RWPE1 (cell line): ENCODE measurements around the gene SENP5.
A peak's percentile ranks its signal among the peaks of the same experiment; 100 is the strongest.
"Not testable (repeated sequence)": the region's sequence is repeated elsewhere in the genome, so short reads cannot be mapped to it uniquely, and the experiment has no call there.

Experiments
- CTCF ChIA-PET: fragments of 350-600 bp; sonication (Branson Sonifier 250); formaldehyde crosslinking; extraction: SDS; loops from one replicate; lab custom pipeline; 2021; lab: Yijun Ruan, JAX
- POLR2A ChIA-PET: fragments of 400-600 bp; formaldehyde crosslinking; extraction: SDS; loops from one replicate; lab custom pipeline; 2020; ENCODE audit warnings: antibody characterized with exemption; ENCODE audit not compliant: low non-redundant PET; lab: Yijun Ruan, JAX
- DNase-seq: peaks from one replicate; pipeline ENCODE4 v3.0.0; 2012; ENCODE audit warnings: low spot score
- H3K27ac ChIP-seq: fragments of 450-650 bp; 2 replicates; pipeline ENCODE4 v1.5.1; 2017
- TF ChIP-seq, protein P1 (sequence below): fragments of 450-650 bp; conservative IDR thresholded peaks from 2 replicates; pipeline ENCODE4 v1.5.1; 2017; ENCODE audit warnings: low read depth, mild to moderate bottlenecking

The SENP5 gene

DNA sequence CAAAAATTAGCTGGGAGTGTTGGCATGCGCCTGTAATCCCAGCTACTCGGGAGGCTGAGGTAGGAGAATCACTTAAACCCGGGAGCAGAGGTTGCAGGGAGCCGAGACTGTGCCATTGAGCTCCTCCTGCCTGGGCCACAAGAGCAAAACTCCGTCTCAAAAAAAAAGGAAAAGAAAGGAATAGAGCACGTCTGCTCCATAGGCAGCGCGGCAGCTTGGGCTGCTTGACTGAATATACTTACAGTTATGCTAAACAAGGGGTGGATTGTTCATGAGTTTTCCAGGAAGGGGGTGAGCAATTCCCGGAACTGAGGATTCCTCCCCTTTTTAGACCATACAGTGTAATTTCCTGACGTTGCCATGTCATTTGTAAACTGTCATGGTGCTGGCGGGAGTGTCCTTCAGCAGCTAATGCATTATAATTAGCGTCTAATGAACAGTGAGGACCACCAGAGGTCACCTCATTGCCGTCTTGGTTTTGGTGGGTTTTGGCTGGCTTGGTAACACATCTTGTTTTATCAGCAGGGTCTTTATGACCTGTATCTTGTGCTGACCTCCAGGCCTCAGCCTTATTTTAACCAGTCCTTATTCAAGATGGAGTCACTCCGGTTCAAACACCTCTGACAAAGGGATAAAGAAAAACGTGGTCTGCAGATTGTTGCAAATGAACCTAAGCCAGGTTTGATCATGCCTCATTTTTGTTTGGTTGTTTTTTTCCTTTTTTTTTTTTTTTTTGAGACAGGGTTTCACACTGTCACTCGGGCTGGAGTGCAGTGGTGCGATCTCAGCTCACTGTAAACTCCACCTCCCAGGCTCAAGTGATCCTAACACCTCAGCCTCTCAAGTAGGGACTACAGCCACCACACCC, 24.9 kb upstream of the SENP5 start:
- TF ChIP-seq, protein P1, sequence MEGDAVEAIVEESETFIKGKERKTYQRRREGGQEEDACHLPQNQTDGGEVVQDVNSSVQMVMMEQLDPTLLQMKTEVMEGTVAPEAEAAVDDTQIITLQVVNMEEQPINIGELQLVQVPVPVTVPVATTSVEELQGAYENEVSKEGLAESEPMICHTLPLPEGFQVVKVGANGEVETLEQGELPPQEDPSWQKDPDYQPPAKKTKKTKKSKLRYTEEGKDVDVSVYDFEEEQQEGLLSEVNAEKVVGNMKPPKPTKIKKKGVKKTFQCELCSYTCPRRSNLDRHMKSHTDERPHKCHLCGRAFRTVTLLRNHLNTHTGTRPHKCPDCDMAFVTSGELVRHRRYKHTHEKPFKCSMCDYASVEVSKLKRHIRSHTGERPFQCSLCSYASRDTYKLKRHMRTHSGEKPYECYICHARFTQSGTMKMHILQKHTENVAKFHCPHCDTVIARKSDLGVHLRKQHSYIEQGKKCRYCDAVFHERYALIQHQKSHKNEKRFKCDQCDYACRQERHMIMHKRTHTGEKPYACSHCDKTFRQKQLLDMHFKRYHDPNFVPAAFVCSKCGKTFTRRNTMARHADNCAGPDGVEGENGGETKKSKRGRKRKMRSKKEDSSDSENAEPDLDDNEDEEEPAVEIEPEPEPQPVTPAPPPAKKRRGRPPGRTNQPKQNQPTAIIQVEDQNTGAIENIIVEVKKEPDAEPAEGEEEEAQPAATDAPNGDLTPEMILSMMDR, result no peak
- no peak for DNase-seq
- H3K27ac ChIP-seq, result no peak overlapping the region
- CTCF ChIA-PET, result interaction anchor here (0.6 kb wide), 1 partner anchor 827 kb away, joined by 3 read pairs; no protein-coding TSS in a partner anchor
- POLR2A ChIA-PET, result no interaction called here

DNA sequence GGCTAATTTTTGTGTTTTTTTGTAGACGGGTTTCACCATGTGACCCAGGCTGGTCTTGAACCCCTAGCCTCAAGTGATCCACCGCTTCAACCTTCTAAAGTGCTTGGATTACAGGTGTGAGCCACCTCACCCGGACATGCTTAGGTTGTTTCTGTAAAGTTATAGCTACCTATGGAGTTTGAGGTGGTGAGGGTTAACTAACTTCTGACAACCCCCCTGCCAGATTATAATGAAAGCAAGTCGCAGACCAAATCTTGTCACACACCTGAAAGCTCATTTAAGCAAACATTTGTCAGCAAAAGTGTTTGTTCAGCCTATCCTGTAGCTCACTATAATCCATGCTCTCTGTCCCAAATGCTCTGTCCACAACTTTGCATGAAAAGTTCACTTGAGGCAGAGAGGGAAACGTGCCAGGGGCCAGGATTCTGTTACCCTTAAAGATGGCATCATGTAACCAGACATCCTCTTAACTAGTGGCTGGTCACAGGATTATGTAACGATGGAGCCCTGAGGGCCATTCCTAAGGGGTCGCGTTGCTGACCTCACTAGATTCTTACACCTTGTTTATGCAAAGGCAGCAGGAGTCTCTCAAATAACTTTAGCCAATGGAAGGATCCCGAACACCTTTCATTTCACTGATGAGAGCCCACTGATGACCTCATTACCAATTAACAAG, 24.1 kb upstream of the SENP5 start:
- TF ChIP-seq, protein P1, result no peak
- H3K27ac ChIP-seq, result no peak overlapping the region
- CTCF ChIA-PET, result interaction anchor here (0.6 kb wide), 1 partner anchor 826 kb away, joined by 3 read pairs; no protein-coding TSS in a partner anchor
- no peak for DNase-seq
- POLR2A ChIA-PET, result no interaction called here

DNA sequence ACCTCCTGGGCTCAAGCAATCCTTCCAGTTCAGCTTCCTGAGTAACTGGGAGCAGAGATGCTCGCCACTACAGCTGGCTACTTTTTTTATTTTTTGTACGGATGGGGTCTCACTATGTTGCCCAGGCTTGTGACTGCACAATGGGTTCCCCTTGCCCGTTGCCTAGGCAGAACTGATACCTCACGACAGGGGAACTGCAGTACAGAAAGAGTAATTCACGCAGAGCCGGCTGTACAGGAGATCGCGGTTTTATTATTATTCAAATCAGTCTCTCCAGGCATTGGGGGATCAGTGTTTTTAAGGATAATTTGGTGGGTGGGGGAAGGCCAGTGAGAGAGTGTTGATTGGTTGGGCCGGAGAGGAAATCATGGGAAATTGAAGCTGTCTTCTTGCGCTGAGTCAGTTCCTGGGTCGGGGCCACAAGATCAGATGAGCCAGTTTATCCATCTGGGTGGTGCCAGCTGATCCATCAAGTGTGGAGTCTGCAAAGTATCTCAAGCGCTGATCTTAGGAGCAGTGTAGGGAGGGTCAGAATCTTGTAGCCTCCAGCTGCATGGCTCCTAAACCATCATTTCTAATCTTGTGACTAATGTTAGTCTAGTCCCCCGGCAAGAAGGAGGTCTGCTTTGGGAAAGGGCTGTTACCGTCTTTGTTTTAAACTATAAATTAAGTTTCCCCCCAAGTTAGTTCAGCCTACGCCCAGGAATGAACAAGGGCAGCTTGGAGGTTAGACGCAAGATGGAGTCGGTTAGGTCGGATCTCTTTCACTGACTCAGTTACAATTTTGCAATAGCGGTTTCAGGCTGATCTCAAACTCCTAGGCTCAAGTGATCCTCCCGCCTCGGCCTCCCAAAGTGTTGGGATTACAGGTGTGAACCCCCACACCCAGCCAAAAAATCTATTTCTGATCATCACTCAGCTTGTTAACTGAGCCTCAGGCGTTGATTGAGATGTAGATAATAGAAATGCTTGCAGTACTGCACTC, 23.2 kb upstream of the SENP5 start:
- POLR2A ChIA-PET, DNase-seq, H3K27ac ChIP-seq: not testable (repeated sequence)
- CTCF ChIA-PET, result interaction anchor here (0.6 kb wide), 1 partner anchor 1061 kb away, joined by 3 read pairs; no protein-coding TSS in a partner anchor

DNA sequence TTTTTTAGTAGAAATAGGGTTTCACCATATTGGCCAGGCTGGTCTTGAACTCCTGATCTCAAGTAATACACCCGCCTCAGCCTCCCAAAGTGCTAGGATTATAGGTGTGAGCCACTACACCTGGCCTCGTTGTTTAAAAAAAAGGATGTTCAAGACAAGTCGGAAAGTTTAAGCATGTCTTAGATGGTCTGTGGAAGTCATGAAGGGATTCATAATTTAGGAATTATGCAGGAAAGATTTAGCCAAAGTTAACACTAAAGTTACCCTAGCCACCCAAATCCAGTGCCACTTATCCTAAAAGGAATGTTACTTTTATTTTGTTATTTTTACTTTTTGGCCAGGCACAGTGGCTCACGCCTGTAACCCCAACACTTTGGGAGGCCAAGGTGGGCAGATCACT, 19.3 kb upstream of the SENP5 start:
- POLR2A ChIA-PET, DNase-seq, CTCF ChIA-PET, H3K27ac ChIP-seq: not testable (repeated sequence)

DNA sequence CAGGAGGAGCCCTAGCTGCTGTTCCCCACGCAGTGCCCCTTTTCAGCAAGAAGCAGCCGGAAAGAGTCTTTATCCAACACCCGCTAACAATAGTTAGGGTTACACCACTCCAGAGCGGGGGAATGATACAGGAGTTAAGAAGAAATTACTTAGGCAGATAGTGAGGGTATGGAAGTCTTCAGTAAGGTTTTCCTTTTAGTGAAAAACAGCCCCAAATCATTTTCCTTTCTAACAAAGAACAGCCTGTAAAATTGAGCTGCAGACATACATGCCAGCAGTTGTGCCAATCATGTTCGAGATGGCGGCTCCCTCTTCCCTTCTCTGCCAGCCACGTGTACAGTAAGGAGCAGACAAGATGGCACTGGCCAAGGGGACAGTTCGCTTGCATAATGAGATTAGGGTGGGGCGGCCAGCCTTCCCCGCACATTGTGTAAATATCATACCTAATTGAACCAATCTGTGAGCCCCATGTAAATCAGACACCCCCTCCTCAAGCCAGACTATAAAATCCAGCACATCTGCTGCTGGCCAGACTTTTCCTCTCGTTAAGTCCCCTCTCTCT, 18.5 kb upstream of the SENP5 start:
- TF ChIP-seq, protein P1, result no peak
- no peak overlapping the region for H3K27ac ChIP-seq
- CTCF ChIA-PET, result no interaction called here
- no peak for DNase-seq
- POLR2A ChIA-PET, result interaction anchor here (0.6 kb wide), 1 partner anchor 1730 kb away, joined by 5 read pairs; no protein-coding TSS in a partner anchor

DNA sequence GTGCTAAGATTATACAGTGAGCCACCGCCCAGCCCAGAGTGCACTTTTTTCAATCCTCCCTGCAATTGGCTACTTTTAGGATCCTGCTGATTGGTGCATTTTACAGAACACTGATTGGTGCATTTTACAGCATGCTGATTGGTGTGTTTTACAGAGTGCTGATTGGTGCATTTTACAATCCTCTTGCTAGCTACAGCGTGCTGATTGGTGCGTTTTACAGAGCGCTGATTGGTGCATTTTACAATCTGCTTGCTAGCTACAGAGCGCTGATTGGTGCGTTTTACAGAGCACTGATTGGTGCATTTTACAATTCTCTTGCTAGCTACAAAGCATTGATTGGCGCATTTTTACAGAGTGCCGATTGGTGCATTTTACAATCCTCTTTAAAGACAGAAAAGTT, 4.7 kb upstream of the SENP5 start:
- POLR2A ChIA-PET, H3K27ac ChIP-seq, CTCF ChIA-PET, DNase-seq: not testable (repeated sequence)

DNA sequence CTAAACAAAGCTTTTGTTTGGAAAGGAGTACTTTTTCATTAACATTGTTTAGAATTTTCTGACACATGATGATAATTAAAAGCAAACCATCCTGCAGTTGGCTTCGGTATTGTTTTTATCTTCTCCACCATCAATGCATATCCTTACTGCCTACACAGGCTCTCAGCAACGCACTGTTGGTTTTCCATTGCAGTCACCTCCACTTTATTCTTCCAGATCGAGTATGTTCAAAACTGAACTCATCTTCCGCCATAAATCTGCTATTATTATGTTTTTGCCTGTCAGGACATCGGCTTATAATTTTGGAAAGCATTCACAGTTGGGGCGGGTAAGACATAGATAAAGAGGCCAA, 589 bp upstream of the SENP5 start:
- TF ChIP-seq, protein P1, result no peak
- ChIA-PET POLR2A (interaction anchor here (0.6 to 1.1 kb wide), 2 partner anchors 57 to 75 kb away, joined by 3 read pairs; partner anchors contain the start of gene NCBP2), CTCF (interaction anchor here (0.9 kb wide), 1 partner anchor 100 kb away, joined by 3 read pairs; no protein-coding TSS in a partner anchor)
- DNase-seq, result no peak
- H3K27ac ChIP-seq, result peak overlapping the region; percentile 84
